Epithelial cell of proximal tubule (primary cell): ENCODE results near the gene MACROH2A2. TPM values are rescaled to one million over a fixed set of nuclear protein-coding genes. Genes with fewer than 3 reads are reported as not detected.
"Not testable (repeated sequence)": the region's sequence is repeated elsewhere in the genome, so short reads cannot be mapped to it uniquely, and the experiment has no call there.

Experiments used
- DNase-seq: peaks from one replicate; pipeline ENCODE4 v3.0.0-alpha.2; 2011; ENCODE audit warnings: low read depth
- H3K4me3 ChIP-seq: 2 replicates; pipeline ENCODE4 v1.5.1; 2011; ENCODE audit warnings: low read depth, mild to moderate bottlenecking, low read length
- CTCF ChIP-seq: conservative IDR thresholded peaks from 2 replicates; pipeline ENCODE4 v1.5.1; 2012; ENCODE audit warnings: low read depth, mild to moderate bottlenecking, low read length
- total RNA-seq: library from RNA; depleted of rRNA; stranded (reverse); fragments of >200 nt; gene quantifications from 2 replicates; pipeline ENCODE4 v1.2.3, GENCODE V29; 2015

Gene MACROH2A2
- total RNA-seq, 1 donor from 2014 or later, result 62.8 TPM

GRCh38 chr10:70097459-70097858, 44.8 kb downstream of the MACROH2A2 start:
- DNase-seq, result no peak
- TF ChIP-seq CTCF, result no peak
- no peak overlapping the region for H3K4me3 ChIP-seq

- no peak for DNase-seq
- no peak overlapping the region for H3K4me3 ChIP-seq
- no peak for TF ChIP-seq CTCF
Measured at GRCh38 chr10:70098271-70098670, 45.6 kb downstream of the MACROH2A2 start.

- DNase-seq, H3K4me3 ChIP-seq: not testable (repeated sequence)
Measured at GRCh38 chr10:70101068-70101562, 48.5 kb downstream of the MACROH2A2 start.

- no peak for DNase-seq
- TF ChIP-seq CTCF, result no peak
- H3K4me3 ChIP-seq, result no peak overlapping the region
Measured at GRCh38 chr10:70101668-70102067, 49.0 kb downstream of the MACROH2A2 start.

GRCh38 chr10:70106958-70107791, 54.5 kb downstream of the MACROH2A2 start:
- peak; percentile 57 for TF ChIP-seq CTCF
- H3K4me3 ChIP-seq, result no peak overlapping the region
- no peak for DNase-seq

GRCh38 chr10:70109064-70109729, 56.6 kb downstream of the MACROH2A2 start:
- no peak for TF ChIP-seq CTCF
- no peak overlapping the region for H3K4me3 ChIP-seq
- no peak for DNase-seq

GRCh38 chr10:70111496-70111895, 58.9 kb downstream of the MACROH2A2 start:
- DNase-seq, result no peak
- TF ChIP-seq CTCF, result no peak
- H3K4me3 ChIP-seq, result no peak overlapping the region
